ENCODE data around the gene TMEM238.

The TMEM238 gene

GRCh38 chr19:55376241-55376933 lies 7.7 kb downstream of the TMEM238 start, which contains the start of gene TMEM190:
TSS of gene TMEM190 (plus strand) at chr19:55376826. CDS start at chr19:55376854, 28 bp downstream.
- peaks cover 24% of the 10 kb centered on the region for H3K27me3 Mint-ChIP-seq
- H3K27ac Mint-ChIP-seq = no peak within 1 kb of the TSS

GRCh38 chr19:55373993-55374757 lies 9.9 kb downstream of the TMEM238 start:
- ATAC-seq (no peak), DNase-seq (no peak)
- H3K27me3 Mint-ChIP-seq = peaks cover 39% of the 10 kb centered on the region
- H3K9me3 Mint-ChIP-seq = no peaks in the 10 kb centered on the region
- peaks cover 2% of the 10 kb centered on the region for H3K36me3 Mint-ChIP-seq (ENCODE audit: low read depth)
- no peak overlapping the region for H3K4me3 Mint-ChIP-seq
- H3K4me1 Mint-ChIP-seq = peaks cover 22% of the 10 kb centered on the region
- H3K27ac Mint-ChIP-seq = no peak overlapping the region

More at GRCh38 chr19:55376241-55376933, 7.7 kb downstream of the TMEM238 start, which contains the start of gene TMEM190:
- Mint-ChIP-seq H3K4me3 (no peak within 1 kb of the TSS), H3K9me3 (no peaks in the 10 kb centered on the region), H3K4me1 (peaks cover 10% of the 10 kb centered on the region), H3K36me3 (ENCODE audit: low read depth) (peaks cover 3% of the 10 kb centered on the region)
- ATAC-seq = no peak
- DNase-seq = no peak

- Mint-ChIP-seq H3K27me3 (peaks cover 39% of the 10 kb centered on the region), H3K4me3 (no peak overlapping the region), H3K27ac (no peak overlapping the region)
Observed at GRCh38 chr19:55373306-55373992, 10.6 kb downstream of the TMEM238 start.

GRCh38 chr19:55372316-55373081 lies 11.6 kb downstream of the TMEM238 start:
- peaks cover 41% of the 10 kb centered on the region for H3K27me3 Mint-ChIP-seq
- no peak overlapping the region for H3K27ac Mint-ChIP-seq
- H3K9me3 Mint-ChIP-seq = no peaks in the 10 kb centered on the region
- DNase-seq (peak; percentile 53), ATAC-seq (peak; percentile 65)
- no peak overlapping the region for H3K4me3 Mint-ChIP-seq
- H3K36me3 Mint-ChIP-seq (ENCODE audit: low read depth) = peaks cover 2% of the 10 kb centered on the region
- peaks cover 22% of the 10 kb centered on the region for H3K4me1 Mint-ChIP-seq

More at GRCh38 chr19:55373306-55373992, 10.6 kb downstream of the TMEM238 start:
- ATAC-seq = no peak
- H3K9me3 Mint-ChIP-seq = no peaks in the 10 kb centered on the region
- DNase-seq = no peak
- peaks cover 22% of the 10 kb centered on the region for H3K4me1 Mint-ChIP-seq
- H3K36me3 Mint-ChIP-seq (ENCODE audit: low read depth) = peaks cover 2% of the 10 kb centered on the region

GRCh38 chr19:55370305-55370988 lies 13.6 kb downstream of the TMEM238 start, which contains the start of gene IL11:
TSS of gene IL11 (minus strand) at chr19:55370463. CDS start at chr19:55370310, 153 bp downstream.
- ATAC-seq = no peak
- DNase-seq = no peak
- Mint-ChIP-seq H3K9me3 (no peaks in the 10 kb centered on the region), H3K36me3 (ENCODE audit: low read depth) (peaks cover 2% of the 10 kb centered on the region), H3K27ac (no peak within 1 kb of the TSS), H3K4me3 (peak within 1 kb of the TSS; percentile 71), H3K27me3 (peaks cover 40% of the 10 kb centered on the region), H3K4me1 (peaks cover 22% of the 10 kb centered on the region)

GRCh38 chr19:55369653-55370304 lies 14.3 kb downstream of the TMEM238 start:
- peak overlapping the region; percentile 71 for H3K4me3 Mint-ChIP-seq
- peaks cover 2% of the 10 kb centered on the region for H3K36me3 Mint-ChIP-seq (ENCODE audit: low read depth)
- H3K27ac Mint-ChIP-seq = no peak overlapping the region
- peak; percentile 63 for ATAC-seq
- H3K4me1 Mint-ChIP-seq = peaks cover 22% of the 10 kb centered on the region
- no peaks in the 10 kb centered on the region for H3K9me3 Mint-ChIP-seq
- peaks cover 38% of the 10 kb centered on the region for H3K27me3 Mint-ChIP-seq
- peak; percentile 50 for DNase-seq

GRCh38 chr19:55368701-55369563 lies 15.2 kb downstream of the TMEM238 start:
- Mint-ChIP-seq H3K4me1 (peaks cover 22% of the 10 kb centered on the region), H3K9me3 (no peaks in the 10 kb centered on the region), H3K4me3 (no peak overlapping the region), H3K27ac (no peak overlapping the region), H3K36me3 (ENCODE audit: low read depth) (peaks cover 2% of the 10 kb centered on the region), H3K27me3 (peaks cover 37% of the 10 kb centered on the region)
- no peak for ATAC-seq
- no peak for DNase-seq

- peaks cover 17% of the 10 kb centered on the region for H3K4me1 Mint-ChIP-seq
- no peak for ATAC-seq
- H3K4me3 Mint-ChIP-seq = no peak overlapping the region
- H3K27ac Mint-ChIP-seq = no peak overlapping the region
- peaks cover 2% of the 10 kb centered on the region for H3K36me3 Mint-ChIP-seq (ENCODE audit: low read depth)
- no peak for DNase-seq
- peaks cover 31% of the 10 kb centered on the region for H3K27me3 Mint-ChIP-seq
- no peaks in the 10 kb centered on the region for H3K9me3 Mint-ChIP-seq
Observed at GRCh38 chr19:55368106-55368505, 16.0 kb downstream of the TMEM238 start.

- H3K4me3 Mint-ChIP-seq = no peak overlapping the region
- no peak for DNase-seq
- ATAC-seq = no peak
- peaks cover 2% of the 10 kb centered on the region for H3K36me3 Mint-ChIP-seq (ENCODE audit: low read depth)
- H3K27me3 Mint-ChIP-seq = peaks cover 23% of the 10 kb centered on the region
- H3K4me1 Mint-ChIP-seq = peaks cover 12% of the 10 kb centered on the region
- H3K9me3 Mint-ChIP-seq = no peaks in the 10 kb centered on the region
- no peak overlapping the region for H3K27ac Mint-ChIP-seq
Observed at GRCh38 chr19:55366790-55367189, 17.3 kb downstream of the TMEM238 start.

GRCh38 chr19:55365964-55366363 lies 18.1 kb downstream of the TMEM238 start:
- H3K36me3 Mint-ChIP-seq (ENCODE audit: low read depth) = peaks cover under 1% of the 10 kb centered on the region
- ATAC-seq = no peak

GRCh38 chr19:55365245-55365644 lies 18.8 kb downstream of the TMEM238 start:
- ATAC-seq (no peak), DNase-seq (no peak)
- Mint-ChIP-seq H3K9me3 (no peaks in the 10 kb centered on the region), H3K4me1 (peaks cover 4% of the 10 kb centered on the region), H3K4me3 (no peak overlapping the region), H3K27ac (no peak overlapping the region), H3K36me3 (ENCODE audit: low read depth) (no peaks in the 10 kb centered on the region), H3K27me3 (peaks cover 9% of the 10 kb centered on the region)

More at GRCh38 chr19:55365964-55366363, 18.1 kb downstream of the TMEM238 start:
- no peak overlapping the region for H3K27ac Mint-ChIP-seq
- H3K9me3 Mint-ChIP-seq = no peaks in the 10 kb centered on the region
- no peak for DNase-seq
- no peak overlapping the region for H3K4me3 Mint-ChIP-seq
- peaks cover 15% of the 10 kb centered on the region for H3K27me3 Mint-ChIP-seq
- peaks cover 10% of the 10 kb centered on the region for H3K4me1 Mint-ChIP-seq

- H3K36me3 Mint-ChIP-seq (ENCODE audit: low read depth) = no peaks in the 10 kb centered on the region
- H3K27me3 Mint-ChIP-seq = peaks cover 4% of the 10 kb centered on the region
- ATAC-seq = no peak
- no peak within 1 kb of the TSS for H3K27ac Mint-ChIP-seq
- H3K4me1 Mint-ChIP-seq = no peaks in the 10 kb centered on the region
- no peak within 1 kb of the TSS for H3K4me3 Mint-ChIP-seq
- no peaks in the 10 kb centered on the region for H3K9me3 Mint-ChIP-seq
- DNase-seq = no peak
Observed at GRCh38 chr19:55362990-55363716, 20.9 kb downstream of the TMEM238 start, which contains the start of gene GARIN5B. TSS of gene GARIN5B (minus strand) at chr19:55363260. CDS start at chr19:55363066, 194 bp downstream.

Data from activated naive CD8-positive, alpha-beta T cell treated with anti-CD3 and anti-CD28 coated beads, Interleukin-2, amount 50 U/mL, for 24 hours (primary cell).